Glutamatergic neuron (in vitro differentiated cells): ENCODE results near the gene TIMM22. TPM values are rescaled to one million over a fixed set of nuclear protein-coding genes. Genes with fewer than 3 reads are reported as not detected.
A peak's percentile ranks its signal among the peaks of the same experiment; 100 is the strongest.

Source experiments
- DNase-seq: peaks from one replicate; pipeline ENCODE4 v3.0.0; 2022
- H3K27ac Mint-ChIP-seq: one replicate; pipeline ENCODE4 v1.8.0; 2020; ENCODE audit warnings: mild to moderate bottlenecking, mixed read lengths, inconsistent platforms; ENCODE audit not compliant: unreplicated experiment
- H3K27me3 Mint-ChIP-seq: one replicate; pipeline ENCODE4 v1.8.0; 2020; ENCODE audit warnings: mild to moderate bottlenecking, moderate library complexity, mixed read lengths, inconsistent platforms; ENCODE audit not compliant: unreplicated experiment
- H3K36me3 Mint-ChIP-seq: one replicate; pipeline ENCODE4 v1.8.0; 2020; ENCODE audit warnings: mild to moderate bottlenecking, mixed read lengths, inconsistent platforms; ENCODE audit not compliant: unreplicated experiment
- H3K4me1 Mint-ChIP-seq: one replicate; pipeline ENCODE4 v1.8.0; 2020; ENCODE audit warnings: mild to moderate bottlenecking, low read depth, mixed read lengths, inconsistent platforms; ENCODE audit not compliant: unreplicated experiment
- H3K4me3 Mint-ChIP-seq: one replicate; pipeline ENCODE4 v1.8.0; 2020; ENCODE audit warnings: mild to moderate bottlenecking, mixed read lengths, inconsistent platforms; ENCODE audit not compliant: unreplicated experiment
- H3K9me3 Mint-ChIP-seq: one replicate; pipeline ENCODE4 v1.8.0; 2020; ENCODE audit warnings: mild to moderate bottlenecking, moderate library complexity, mixed read lengths, inconsistent platforms; ENCODE audit not compliant: unreplicated experiment
- total RNA-seq: library from RNA; stranded (reverse); fragmentation: NEBNext Ultra II Directional; extraction: Animal tissue kit (Norgen Biotek cat#: 25700); gene quantifications from one replicate; pipeline ENCODE4 v1.2.1, GENCODE V29; 2021; ENCODE audit not compliant: unreplicated experiment
- TF ChIP-seq, protein P1 (sequence below): fragments of 200-600 bp; sonication (generic); IDR thresholded peaks from one replicate; pipeline ENCODE4 v1.5.0; 2021; ENCODE audit not compliant: partially characterized antibody, unreplicated experiment

TIMM22 gene
- total RNA-seq, 1 donor from 2014 or later: 22.0 TPM

DNA sequence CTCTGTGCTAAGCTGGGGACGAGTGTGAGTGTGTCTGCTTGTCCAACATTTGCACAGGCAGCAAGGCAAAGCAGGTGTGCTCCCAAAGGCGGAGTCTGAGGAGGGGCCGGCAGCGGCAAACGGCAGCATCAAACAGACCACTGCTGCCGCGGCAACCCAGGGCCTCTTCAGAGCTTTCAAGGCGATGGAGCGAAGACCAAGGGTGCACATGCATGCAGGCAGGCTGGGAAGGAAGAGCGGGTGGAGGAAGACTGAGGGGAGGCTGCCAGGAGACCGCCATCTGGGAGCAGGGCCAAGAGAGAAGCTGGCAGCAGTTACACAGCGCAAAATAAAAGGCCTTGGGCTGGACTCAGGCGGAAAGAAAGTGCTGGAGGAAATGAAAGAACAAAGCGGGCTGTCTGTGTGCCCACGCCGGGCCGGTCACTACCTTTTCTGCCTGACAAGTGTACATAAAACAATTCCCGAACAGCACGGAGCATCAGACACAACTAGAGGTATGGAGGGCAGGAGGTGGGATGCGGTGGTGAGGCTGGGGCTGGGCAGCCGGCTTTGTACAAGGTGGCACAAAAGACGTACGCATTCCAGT lies 8.5 kb downstream of the TIMM22 start:
- peak overlapping the region; percentile 24 for H3K27ac Mint-ChIP-seq

GRCh38 chr17:1006054-1006453 lies 9.1 kb downstream of the TIMM22 start:
- H3K9me3 Mint-ChIP-seq: peaks cover 18% of the 10 kb centered on the region
- H3K4me3 Mint-ChIP-seq: no peak overlapping the region
- peaks cover 21% of the 10 kb centered on the region for H3K4me1 Mint-ChIP-seq
- TF ChIP-seq, protein P1, sequence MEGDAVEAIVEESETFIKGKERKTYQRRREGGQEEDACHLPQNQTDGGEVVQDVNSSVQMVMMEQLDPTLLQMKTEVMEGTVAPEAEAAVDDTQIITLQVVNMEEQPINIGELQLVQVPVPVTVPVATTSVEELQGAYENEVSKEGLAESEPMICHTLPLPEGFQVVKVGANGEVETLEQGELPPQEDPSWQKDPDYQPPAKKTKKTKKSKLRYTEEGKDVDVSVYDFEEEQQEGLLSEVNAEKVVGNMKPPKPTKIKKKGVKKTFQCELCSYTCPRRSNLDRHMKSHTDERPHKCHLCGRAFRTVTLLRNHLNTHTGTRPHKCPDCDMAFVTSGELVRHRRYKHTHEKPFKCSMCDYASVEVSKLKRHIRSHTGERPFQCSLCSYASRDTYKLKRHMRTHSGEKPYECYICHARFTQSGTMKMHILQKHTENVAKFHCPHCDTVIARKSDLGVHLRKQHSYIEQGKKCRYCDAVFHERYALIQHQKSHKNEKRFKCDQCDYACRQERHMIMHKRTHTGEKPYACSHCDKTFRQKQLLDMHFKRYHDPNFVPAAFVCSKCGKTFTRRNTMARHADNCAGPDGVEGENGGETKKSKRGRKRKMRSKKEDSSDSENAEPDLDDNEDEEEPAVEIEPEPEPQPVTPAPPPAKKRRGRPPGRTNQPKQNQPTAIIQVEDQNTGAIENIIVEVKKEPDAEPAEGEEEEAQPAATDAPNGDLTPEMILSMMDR: no peak
- no peak for DNase-seq
- no peak overlapping the region for H3K27ac Mint-ChIP-seq
- H3K36me3 Mint-ChIP-seq: no peaks in the 10 kb centered on the region
- H3K27me3 Mint-ChIP-seq: peaks cover 14% of the 10 kb centered on the region

More for the DNA sequence above, 8.5 kb downstream of the TIMM22 start:
- H3K36me3 Mint-ChIP-seq: no peaks in the 10 kb centered on the region
- no peak overlapping the region for H3K4me3 Mint-ChIP-seq
- TF ChIP-seq, protein P1: no peak
- H3K9me3 Mint-ChIP-seq: peaks cover 21% of the 10 kb centered on the region
- H3K4me1 Mint-ChIP-seq: peaks cover 26% of the 10 kb centered on the region
- H3K27me3 Mint-ChIP-seq: peaks cover 12% of the 10 kb centered on the region
- DNase-seq: no peak

GRCh38 chr17:1007310-1008007 lies 10.5 kb downstream of the TIMM22 start:
- H3K9me3 Mint-ChIP-seq: peaks cover 14% of the 10 kb centered on the region
- peaks cover 12% of the 10 kb centered on the region for H3K27me3 Mint-ChIP-seq
- TF ChIP-seq, protein P1: no peak
- H3K4me1 Mint-ChIP-seq: peaks cover 9% of the 10 kb centered on the region
- H3K27ac Mint-ChIP-seq: no peak overlapping the region
- H3K4me3 Mint-ChIP-seq: no peak overlapping the region
- no peak for DNase-seq
- H3K36me3 Mint-ChIP-seq: no peaks in the 10 kb centered on the region

DNA sequence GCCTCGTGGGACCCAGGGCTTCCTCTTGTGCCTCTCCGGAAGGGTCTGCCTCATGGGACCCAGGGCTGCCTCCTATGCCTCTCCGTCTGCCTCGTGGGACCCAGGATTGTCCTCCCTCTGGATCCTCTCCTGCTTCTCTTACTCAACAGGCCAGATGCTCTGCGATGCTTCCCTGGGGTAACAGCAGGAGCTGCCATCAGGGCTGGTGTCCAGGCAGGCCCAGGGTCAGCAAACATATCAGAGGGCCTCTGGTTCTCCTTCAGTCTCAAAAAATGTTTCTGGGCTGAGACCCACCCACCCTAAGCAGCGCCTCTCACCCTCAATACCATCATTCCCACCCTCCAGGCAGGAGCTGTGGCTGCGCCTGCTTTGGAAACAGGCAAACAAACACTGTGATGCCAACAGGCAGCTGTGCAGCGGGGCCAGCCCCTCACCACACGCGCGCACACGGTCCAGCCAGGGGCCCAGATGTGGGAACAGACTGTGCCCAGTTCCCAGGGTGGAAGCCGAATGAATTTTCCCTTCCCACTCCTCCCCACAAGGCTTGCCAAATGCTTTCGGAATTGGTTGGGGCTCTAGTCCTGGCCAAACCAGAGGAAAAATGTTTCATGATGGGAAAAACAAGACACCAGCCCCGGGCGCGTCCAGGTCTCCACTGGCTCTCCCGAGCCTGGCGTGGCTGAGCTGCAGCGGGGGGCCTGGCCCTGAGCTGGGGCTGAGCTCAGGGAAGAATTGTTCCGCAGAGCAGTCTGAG lies 11.3 kb downstream of the TIMM22 start:
- Mint-ChIP-seq H3K36me3 (no peaks in the 10 kb centered on the region), H3K27me3 (peaks cover 12% of the 10 kb centered on the region), H3K9me3 (peaks cover 14% of the 10 kb centered on the region), H3K4me1 (peaks cover 4% of the 10 kb centered on the region), H3K4me3 (no peak overlapping the region), H3K27ac (no peak overlapping the region)
- TF ChIP-seq, protein P1: no peak
- DNase-seq: no peak
